GM12874 (cell line): Measurements from ENCODE around the gene SORCS2.

ENCODE experiments used
- TF ChIP-seq, protein P1 (sequence below): IDR thresholded peaks from 2 replicates; pipeline ENCODE4 v1.5.1; 2011; ENCODE audit warnings: low read depth, mild to moderate bottlenecking, control low read depth, low read length, moderate library complexity; ENCODE audit not compliant: insufficient read depth

Gene SORCS2

DNA sequence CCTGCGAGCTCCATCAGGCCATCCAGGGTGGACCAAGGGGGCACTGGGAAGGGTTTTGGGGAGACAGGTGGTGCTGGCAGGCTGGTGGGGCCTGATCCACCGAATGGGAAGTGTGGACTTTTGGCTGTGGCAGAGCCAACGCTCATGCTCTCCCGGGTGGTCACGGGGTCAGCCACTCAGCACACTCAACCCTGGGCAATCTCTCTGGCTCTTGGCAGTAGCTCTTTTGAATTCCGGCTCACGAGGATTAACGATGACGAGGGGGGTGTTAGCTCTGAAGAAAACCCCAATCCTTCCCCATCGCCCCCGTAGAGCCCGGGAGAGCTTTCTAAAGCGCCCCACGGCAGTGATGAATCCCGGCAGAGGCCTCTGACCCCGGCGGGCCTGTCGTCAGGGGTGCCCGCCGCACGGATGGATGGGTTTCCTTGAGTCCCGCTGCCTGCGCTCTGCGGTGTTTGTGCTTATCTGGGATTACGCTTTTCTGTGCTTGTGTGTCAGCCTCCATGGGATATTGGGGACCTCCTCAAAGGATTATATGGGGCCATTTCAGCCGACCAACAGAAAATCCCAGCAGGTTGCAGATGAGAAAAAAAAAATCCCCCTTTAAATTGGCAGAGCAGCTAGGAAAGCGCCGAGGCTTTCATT is 399.2 kb downstream of the SORCS2 start:
- TF ChIP-seq, protein P1, sequence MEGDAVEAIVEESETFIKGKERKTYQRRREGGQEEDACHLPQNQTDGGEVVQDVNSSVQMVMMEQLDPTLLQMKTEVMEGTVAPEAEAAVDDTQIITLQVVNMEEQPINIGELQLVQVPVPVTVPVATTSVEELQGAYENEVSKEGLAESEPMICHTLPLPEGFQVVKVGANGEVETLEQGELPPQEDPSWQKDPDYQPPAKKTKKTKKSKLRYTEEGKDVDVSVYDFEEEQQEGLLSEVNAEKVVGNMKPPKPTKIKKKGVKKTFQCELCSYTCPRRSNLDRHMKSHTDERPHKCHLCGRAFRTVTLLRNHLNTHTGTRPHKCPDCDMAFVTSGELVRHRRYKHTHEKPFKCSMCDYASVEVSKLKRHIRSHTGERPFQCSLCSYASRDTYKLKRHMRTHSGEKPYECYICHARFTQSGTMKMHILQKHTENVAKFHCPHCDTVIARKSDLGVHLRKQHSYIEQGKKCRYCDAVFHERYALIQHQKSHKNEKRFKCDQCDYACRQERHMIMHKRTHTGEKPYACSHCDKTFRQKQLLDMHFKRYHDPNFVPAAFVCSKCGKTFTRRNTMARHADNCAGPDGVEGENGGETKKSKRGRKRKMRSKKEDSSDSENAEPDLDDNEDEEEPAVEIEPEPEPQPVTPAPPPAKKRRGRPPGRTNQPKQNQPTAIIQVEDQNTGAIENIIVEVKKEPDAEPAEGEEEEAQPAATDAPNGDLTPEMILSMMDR, result no peak

DNA sequence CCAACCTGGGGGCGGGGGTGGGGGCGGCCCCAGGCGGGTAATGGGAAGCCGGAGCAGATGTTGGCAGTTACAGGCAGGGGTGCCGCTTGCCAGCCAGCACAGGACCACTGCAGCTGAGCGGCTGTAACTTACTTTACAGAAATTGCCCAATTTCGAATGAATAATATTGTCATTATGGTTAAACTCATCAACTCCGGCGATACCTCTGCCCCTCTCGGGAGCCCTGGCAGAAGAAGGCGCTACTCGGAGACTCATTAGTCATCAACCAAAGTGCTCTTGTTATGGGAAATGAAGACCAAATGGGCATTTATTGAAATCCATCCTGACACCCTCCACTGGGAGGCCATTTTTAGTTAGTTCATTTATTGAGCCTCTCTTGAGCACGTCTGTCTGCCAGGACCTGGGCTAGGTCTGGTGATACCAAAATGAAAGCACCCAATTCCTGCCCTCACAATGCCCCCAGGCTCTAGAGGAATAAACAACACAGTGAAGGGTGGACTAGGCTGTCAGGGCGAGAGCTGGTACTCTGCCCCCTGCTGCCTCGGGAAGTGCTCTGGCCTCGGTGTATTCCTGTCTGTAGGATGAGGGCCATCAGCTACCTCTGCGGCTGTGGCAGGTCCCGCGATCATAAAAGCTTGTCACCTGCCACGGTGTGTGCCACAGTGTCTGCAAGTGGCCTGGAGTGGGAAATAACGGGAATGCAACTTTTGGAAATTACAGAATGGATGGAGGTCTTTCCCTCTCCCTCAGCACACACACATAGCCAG is 401.5 kb downstream of the SORCS2 start:
- TF ChIP-seq, protein P1, result no peak

DNA sequence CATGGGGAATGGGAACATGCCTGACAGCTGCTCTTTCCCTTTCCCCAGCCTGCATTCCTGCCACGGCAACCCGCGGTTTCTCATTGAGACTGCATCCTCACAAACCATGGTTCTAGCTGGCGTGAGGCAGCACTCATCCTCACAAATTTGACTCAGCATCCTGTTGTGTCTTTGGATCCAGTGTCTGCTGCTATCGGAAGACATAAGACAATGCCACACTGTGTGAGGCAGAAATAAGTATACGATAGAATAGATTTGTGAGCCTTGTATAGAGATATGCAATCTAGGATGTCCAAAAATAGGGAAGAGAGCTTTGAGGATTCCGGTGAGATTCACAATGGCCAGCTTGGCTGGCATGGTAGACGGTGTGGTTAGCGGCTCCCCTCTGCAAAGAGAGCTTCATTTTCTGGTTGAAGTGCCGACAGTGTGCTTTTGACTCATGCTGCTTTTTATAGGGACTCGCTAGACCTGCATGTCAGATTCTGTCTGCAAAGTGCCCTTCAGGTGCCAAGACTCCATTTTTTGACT is 403.7 kb downstream of the SORCS2 start:
- TF ChIP-seq, protein P1, result no peak

DNA sequence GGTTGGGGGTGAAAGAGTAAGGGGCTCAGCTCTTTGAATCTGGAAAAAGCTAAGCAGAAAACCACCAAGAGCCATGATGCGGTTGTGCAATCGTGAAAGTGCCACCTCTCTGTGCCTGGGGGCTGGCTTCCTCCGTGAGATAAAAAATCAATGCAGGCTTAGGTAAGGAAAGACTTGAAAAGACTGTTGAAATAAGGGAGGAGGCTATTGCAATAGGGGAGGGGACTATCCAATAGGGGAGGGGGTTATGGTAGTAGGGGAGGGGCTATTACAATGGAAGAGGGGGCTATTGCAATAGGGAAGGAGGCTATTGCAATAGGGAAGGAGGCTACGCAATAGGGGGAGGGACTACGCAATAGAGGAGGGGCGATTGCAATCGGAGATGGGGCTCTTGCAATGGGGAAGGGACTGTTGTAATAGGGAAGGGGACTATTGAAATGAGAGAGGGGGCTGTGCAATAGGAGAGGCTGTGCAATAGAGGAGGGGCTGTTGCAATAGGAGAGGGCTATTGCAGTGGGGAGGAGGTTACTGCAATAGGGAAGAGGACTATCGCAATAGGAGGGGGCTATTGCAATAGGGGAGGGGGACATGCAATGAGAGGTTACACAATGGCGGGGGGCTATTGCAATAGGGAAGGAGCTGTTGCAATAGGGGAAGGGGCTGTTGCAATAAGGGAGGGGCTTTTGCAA is 404.7 kb downstream of the SORCS2 start:
- TF ChIP-seq, protein P1, result no peak

DNA sequence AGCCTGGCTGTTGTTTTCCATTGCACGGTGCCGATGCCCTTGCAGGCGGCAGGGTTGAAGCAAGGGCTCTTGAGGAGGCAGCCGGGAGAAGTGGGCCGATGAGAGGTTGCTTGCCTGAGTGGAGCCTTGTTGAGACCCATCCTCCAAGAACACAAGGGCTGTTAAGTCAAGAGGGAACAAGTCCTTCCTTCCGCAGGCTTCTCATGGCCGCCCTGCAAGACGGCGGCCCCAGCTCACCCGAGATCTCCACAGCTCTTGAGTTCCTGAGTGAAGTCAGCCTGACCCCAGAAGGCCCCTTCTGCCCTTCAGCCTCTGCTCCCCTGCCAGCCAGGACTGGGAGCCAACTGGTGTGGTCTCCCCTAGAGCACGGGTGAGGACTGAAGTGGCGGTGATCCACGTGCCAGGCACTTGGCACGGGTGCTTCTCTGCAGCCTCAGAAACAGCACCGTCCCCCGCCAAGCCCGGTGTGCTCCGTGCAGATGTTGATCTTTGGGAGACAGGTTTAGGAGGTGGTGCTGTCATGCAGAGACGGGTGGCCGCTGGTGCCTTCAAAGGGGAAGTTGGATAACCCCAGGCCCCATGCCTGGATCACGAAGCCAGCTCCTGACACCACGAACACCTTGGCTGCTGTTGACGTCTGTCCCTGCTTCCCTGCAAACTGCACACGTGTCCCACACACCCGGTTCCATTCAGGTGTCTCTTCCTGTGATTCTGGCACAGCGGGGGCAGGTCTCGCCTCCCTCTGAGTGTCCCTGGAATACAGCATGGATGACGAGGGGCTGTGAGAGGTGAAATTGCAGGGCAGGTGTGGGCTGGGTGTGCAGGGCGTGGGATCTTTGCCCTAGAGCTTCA is 406.8 kb downstream of the SORCS2 start:
- TF ChIP-seq, protein P1, result no peak

DNA sequence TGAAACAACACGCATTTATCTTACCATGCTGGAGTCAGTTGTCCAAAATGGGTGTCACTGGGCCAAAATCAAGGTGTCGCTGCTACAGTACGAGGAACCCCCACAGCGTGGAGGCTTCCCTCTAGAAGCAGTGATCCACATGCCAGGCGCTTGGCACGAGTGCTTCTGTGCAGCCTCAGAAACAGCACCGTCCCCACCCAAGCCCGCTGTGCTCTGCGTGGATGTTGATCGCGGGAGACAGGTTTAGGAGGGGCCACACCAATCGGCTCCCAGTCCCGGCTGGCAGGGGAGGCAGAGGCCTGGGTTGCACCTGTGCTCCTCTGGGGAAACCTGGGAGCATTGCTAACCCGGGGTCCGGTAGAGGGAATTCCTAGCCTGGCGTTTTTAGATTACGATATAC is 407.9 kb downstream of the SORCS2 start:
- TF ChIP-seq, protein P1, result no peak
